ENCODE data around the gene DHX9. TPM values are rescaled to one million over a fixed set of nuclear protein-coding genes. Genes with fewer than 3 reads are reported as not detected.

DHX9 gene
- total RNA-seq, 1 donor = 107 TPM

- Histone ChIP-seq H3K9me3 (ENCODE audit: low read depth, low read length) (no peaks in the 10 kb centered on the region), H3K27me3 (ENCODE audit: insufficient read depth, low read length) (no peaks in the 10 kb centered on the region), H4K20me1 (ENCODE audit: insufficient read depth, low read length) (no peaks in the 10 kb centered on the region), H3K4me3 (ENCODE audit: insufficient read depth, low read length) (no peak overlapping the region), H3K4me1 (ENCODE audit: insufficient read depth, low read length) (no peaks in the 10 kb centered on the region), H3K27ac (ENCODE audit: low read depth, low read length) (no peak overlapping the region), H2AFZ (ENCODE audit: low read length) (no peak overlapping the region), H3K36me3 (ENCODE audit: insufficient read depth, low read length) (no peaks in the 10 kb centered on the region), H3K4me2 (ENCODE audit: insufficient read depth, low read length) (no peak overlapping the region), H3K79me2 (ENCODE audit: insufficient read depth, low read length) (no peaks in the 10 kb centered on the region)
- TF ChIP-seq CTCF (IDR thresholded peaks at IDR 0.05; ENCODE audit: extremely low read depth, low read depth, low read length) = no peak
- DNase-seq (ENCODE audit: insufficient read length, low spot score, missing footprints) = no peak
Observed at GRCh38 chr1:182806015-182806678, 33.0 kb upstream of the DHX9 start.

- TF ChIP-seq CTCF (IDR thresholded peaks at IDR 0.05; ENCODE audit: extremely low read depth, low read depth, low read length) = no peak
- Histone ChIP-seq H2AFZ (ENCODE audit: low read length) (no peak overlapping the region), H3K36me3 (ENCODE audit: insufficient read depth, low read length) (no peaks in the 10 kb centered on the region)
Observed at GRCh38 chr1:182807907-182808306, 31.2 kb upstream of the DHX9 start.

GRCh38 chr1:182809414-182809957, 29.7 kb upstream of the DHX9 start:
- H3K79me2 ChIP-seq (ENCODE audit: insufficient read depth, low read length) = no peaks in the 10 kb centered on the region
- no peaks in the 10 kb centered on the region for H3K9me3 ChIP-seq (ENCODE audit: low read depth, low read length)
- H3K27ac ChIP-seq (ENCODE audit: low read depth, low read length) = no peak overlapping the region
- peak; percentile 54 for DNase-seq (ENCODE audit: insufficient read length, low spot score, missing footprints)
- no peaks in the 10 kb centered on the region for H3K27me3 ChIP-seq (ENCODE audit: insufficient read depth, low read length)
- no peaks in the 10 kb centered on the region for H3K4me1 ChIP-seq (ENCODE audit: insufficient read depth, low read length)
- peak; percentile 10 for TF ChIP-seq CTCF (IDR thresholded peaks at IDR 0.05; ENCODE audit: extremely low read depth, low read depth, low read length)
- H3K4me3 ChIP-seq (ENCODE audit: insufficient read depth, low read length) = no peak overlapping the region
- no peaks in the 10 kb centered on the region for H4K20me1 ChIP-seq (ENCODE audit: insufficient read depth, low read length)
- no peak overlapping the region for H2AFZ ChIP-seq (ENCODE audit: low read length)
- no peak overlapping the region for H3K4me2 ChIP-seq (ENCODE audit: insufficient read depth, low read length)
- H3K36me3 ChIP-seq (ENCODE audit: insufficient read depth, low read length) = no peaks in the 10 kb centered on the region

More at GRCh38 chr1:182807907-182808306, 31.2 kb upstream of the DHX9 start:
- H3K79me2 ChIP-seq (ENCODE audit: insufficient read depth, low read length) = no peaks in the 10 kb centered on the region
- no peaks in the 10 kb centered on the region for H3K4me1 ChIP-seq (ENCODE audit: insufficient read depth, low read length)
- H3K27me3 ChIP-seq (ENCODE audit: insufficient read depth, low read length) = no peaks in the 10 kb centered on the region
- no peak overlapping the region for H3K4me3 ChIP-seq (ENCODE audit: insufficient read depth, low read length)
- H4K20me1 ChIP-seq (ENCODE audit: insufficient read depth, low read length) = no peaks in the 10 kb centered on the region
- H3K4me2 ChIP-seq (ENCODE audit: insufficient read depth, low read length) = no peak overlapping the region
- H3K9me3 ChIP-seq (ENCODE audit: low read depth, low read length) = no peaks in the 10 kb centered on the region
- DNase-seq (ENCODE audit: insufficient read length, low spot score, missing footprints) = no peak
- no peak overlapping the region for H3K27ac ChIP-seq (ENCODE audit: low read depth, low read length)

GRCh38 chr1:182811975-182812722, 27.0 kb upstream of the DHX9 start:
- Histone ChIP-seq H4K20me1 (ENCODE audit: insufficient read depth, low read length) (no peaks in the 10 kb centered on the region), H3K36me3 (ENCODE audit: insufficient read depth, low read length) (no peaks in the 10 kb centered on the region), H3K4me1 (ENCODE audit: insufficient read depth, low read length) (no peaks in the 10 kb centered on the region), H3K9me3 (ENCODE audit: low read depth, low read length) (no peaks in the 10 kb centered on the region), H2AFZ (ENCODE audit: low read length) (no peak overlapping the region), H3K27ac (ENCODE audit: low read depth, low read length) (no peak overlapping the region), H3K4me2 (ENCODE audit: insufficient read depth, low read length) (no peak overlapping the region), H3K27me3 (ENCODE audit: insufficient read depth, low read length) (no peaks in the 10 kb centered on the region), H3K79me2 (ENCODE audit: insufficient read depth, low read length) (no peaks in the 10 kb centered on the region), H3K4me3 (ENCODE audit: insufficient read depth, low read length) (no peak overlapping the region)
- no peak for TF ChIP-seq CTCF (IDR thresholded peaks at IDR 0.05; ENCODE audit: extremely low read depth, low read depth, low read length)
- no peak for DNase-seq (ENCODE audit: insufficient read length, low spot score, missing footprints)
